HFFc6 (cell line): ENCODE results near the gene SLCO4C1. TPM values are rescaled to one million over a fixed set of nuclear protein-coding genes. Genes with fewer than 3 reads are reported as not detected.
"Not testable (repeated sequence)": the region's sequence is repeated elsewhere in the genome, so short reads cannot be mapped to it uniquely, and the experiment has no call there.

Experiments
- DNase-seq: peaks from one replicate; pipeline ENCODE4 v3.0.0-alpha.2; 2018
- H3K27ac Mint-ChIP-seq: 2 replicates; pipeline ENCODE4 v1.8.0; 2020; ENCODE audit warnings: mild to moderate bottlenecking, mixed read lengths
- H3K27me3 Mint-ChIP-seq: 2 replicates; pipeline ENCODE4 v1.8.0; 2021; ENCODE audit warnings: mild to moderate bottlenecking, moderate library complexity, mixed read lengths; ENCODE audit not compliant: insufficient read depth
- H3K36me3 Mint-ChIP-seq: 2 replicates; pipeline ENCODE4 v1.8.0; 2021; ENCODE audit warnings: low read depth, mixed read lengths
- H3K4me1 Mint-ChIP-seq: 2 replicates; pipeline ENCODE4 v1.8.0; 2020; ENCODE audit warnings: low read depth, mixed read lengths
- H3K4me3 Mint-ChIP-seq: 2 replicates; pipeline ENCODE4 v1.8.0; 2020; ENCODE audit warnings: mild to moderate bottlenecking, moderate library complexity, mixed read lengths
- H3K9me3 Mint-ChIP-seq: 2 replicates; pipeline ENCODE4 v1.8.0; 2020; ENCODE audit warnings: mild to moderate bottlenecking, mixed read lengths
- CTCF ChIP-seq: fragments of 200-600 bp; sonication (generic); IDR thresholded peaks from 2 replicates; pipeline ENCODE4 v1.5.0; 2021; ENCODE audit warnings: antibody characterized with exemption, mild to moderate bottlenecking
- long read RNA-seq: library from polyadenylated mRNA; unstranded; transcript quantifications from one replicate; pipeline ENCODE4 v2.0.0, GENCODE V29; 2019
- total RNA-seq, 6 experiments: library from RNA; stranded (reverse); fragmentation: NEBNext Ultra II Directional; extraction: Animal tissue kit (Norgen Biotek cat#: 25700); gene quantifications; 2 replicates in 1 of 6; 3 replicates in 5 of 6; pipeline ENCODE4 v1.2.3, GENCODE V29; 2021

SLCO4C1 gene
- not detected for total RNA-seq
- long read RNA-seq, result 0 reads

GRCh38 chr5:102296178-102296817 is at the start of gene SLCO4C1:
Gene SLCO4C1, minus strand, starts transcription at chr5:102296284. Its CDS starts 22 bp downstream, at chr5:102296262.
- Mint-ChIP-seq H3K4me1 (no peaks in the 10 kb centered on the region), H3K36me3 (no peaks in the 10 kb centered on the region), H3K9me3 (peaks cover 12% of the 10 kb centered on the region), H3K27ac (no peak within 1 kb of the TSS), H3K27me3 (peaks cover 2% of the 10 kb centered on the region; the same call in 1 of the 2 replicates), H3K4me3 (no peak within 1 kb of the TSS)
- DNase-seq, result no peak
- TF ChIP-seq CTCF, result no peak

GRCh38 chr5:102341681-102342288 is 45.7 kb upstream of the SLCO4C1 start:
- Mint-ChIP-seq H3K27me3 (no peaks in the 10 kb centered on the region), H3K27ac (no peak overlapping the region), H3K4me3 (no peak overlapping the region), H3K4me1 (no peaks in the 10 kb centered on the region), H3K9me3 (peaks cover 34% of the 10 kb centered on the region), H3K36me3 (no peaks in the 10 kb centered on the region)
- no peak for TF ChIP-seq CTCF
- DNase-seq, result no peak

- Mint-ChIP-seq H3K36me3 (no peaks in the 10 kb centered on the region), H3K27me3 (no peaks in the 10 kb centered on the region), H3K9me3 (peaks cover 33% of the 10 kb centered on the region), H3K27ac (no peak overlapping the region), H3K4me3 (no peak overlapping the region), H3K4me1 (no peaks in the 10 kb centered on the region)
- DNase-seq, result no peak
- no peak for TF ChIP-seq CTCF
Observed at GRCh38 chr5:102324714-102325113, 28.6 kb upstream of the SLCO4C1 start.

GRCh38 chr5:102318801-102319200 is 22.7 kb upstream of the SLCO4C1 start:
- not testable (repeated sequence) for H3K4me3 Mint-ChIP-seq, H3K4me1 Mint-ChIP-seq, H3K36me3 Mint-ChIP-seq

GRCh38 chr5:102314328-102314727 is 18.2 kb upstream of the SLCO4C1 start:
- Mint-ChIP-seq H3K27ac (no peak overlapping the region), H3K27me3 (no peaks in the 10 kb centered on the region), H3K9me3 (peaks cover 33% of the 10 kb centered on the region), H3K4me1 (no peaks in the 10 kb centered on the region), H3K36me3 (no peaks in the 10 kb centered on the region), H3K4me3 (no peak overlapping the region)
- no peak for DNase-seq
- no peak for TF ChIP-seq CTCF

More at GRCh38 chr5:102318801-102319200, 22.7 kb upstream of the SLCO4C1 start:
- not testable (repeated sequence) for DNase-seq, H3K27me3 Mint-ChIP-seq, H3K27ac Mint-ChIP-seq
- H3K9me3 Mint-ChIP-seq, result peaks cover 35% of the 10 kb centered on the region

GRCh38 chr5:102313912-102314311 is 17.8 kb upstream of the SLCO4C1 start:
- no peaks in the 10 kb centered on the region for H3K27me3 Mint-ChIP-seq
- H3K4me1 Mint-ChIP-seq, result no peaks in the 10 kb centered on the region
- no peak for DNase-seq
- H3K9me3 Mint-ChIP-seq, result peaks cover 32% of the 10 kb centered on the region
- no peak overlapping the region for H3K27ac Mint-ChIP-seq
- TF ChIP-seq CTCF, result no peak
- H3K4me3 Mint-ChIP-seq, result no peak overlapping the region
- H3K36me3 Mint-ChIP-seq, result no peaks in the 10 kb centered on the region
